ENCODE data around the gene WDR19.
"Not testable (repeated sequence)": the region's sequence is repeated elsewhere in the genome, so short reads cannot be mapped to it uniquely, and the experiment has no call there.

- TF ChIP-seq, protein P1, sequence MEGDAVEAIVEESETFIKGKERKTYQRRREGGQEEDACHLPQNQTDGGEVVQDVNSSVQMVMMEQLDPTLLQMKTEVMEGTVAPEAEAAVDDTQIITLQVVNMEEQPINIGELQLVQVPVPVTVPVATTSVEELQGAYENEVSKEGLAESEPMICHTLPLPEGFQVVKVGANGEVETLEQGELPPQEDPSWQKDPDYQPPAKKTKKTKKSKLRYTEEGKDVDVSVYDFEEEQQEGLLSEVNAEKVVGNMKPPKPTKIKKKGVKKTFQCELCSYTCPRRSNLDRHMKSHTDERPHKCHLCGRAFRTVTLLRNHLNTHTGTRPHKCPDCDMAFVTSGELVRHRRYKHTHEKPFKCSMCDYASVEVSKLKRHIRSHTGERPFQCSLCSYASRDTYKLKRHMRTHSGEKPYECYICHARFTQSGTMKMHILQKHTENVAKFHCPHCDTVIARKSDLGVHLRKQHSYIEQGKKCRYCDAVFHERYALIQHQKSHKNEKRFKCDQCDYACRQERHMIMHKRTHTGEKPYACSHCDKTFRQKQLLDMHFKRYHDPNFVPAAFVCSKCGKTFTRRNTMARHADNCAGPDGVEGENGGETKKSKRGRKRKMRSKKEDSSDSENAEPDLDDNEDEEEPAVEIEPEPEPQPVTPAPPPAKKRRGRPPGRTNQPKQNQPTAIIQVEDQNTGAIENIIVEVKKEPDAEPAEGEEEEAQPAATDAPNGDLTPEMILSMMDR (conservative IDR thresholded peaks at IDR 0.05 in 1 of 2, IDR thresholded peaks at IDR 0.05 in 1 of 2; ENCODE audit: low read depth in 1 of 2, low read length in 2 of 2), result not testable (repeated sequence)
- TF ChIP-seq EZH2 (IDR thresholded peaks at IDR 0.05; ENCODE audit: low read length, missing control alignments), result not testable (repeated sequence)
Measured at GRCh38 chr4:39138227-39138626, 44.1 kb upstream of the WDR19 start.

All from fibroblast of lung (primary cell).